ENCODE results near the gene ACP4. TPM values are rescaled to one million over a fixed set of nuclear protein-coding genes. Genes with fewer than 3 reads are reported as not detected.

The ACP4 gene
- polyA plus RNA-seq, 4 donors, result 0.03 TPM; not detected in 3

GRCh38 chr19:50797429-50797780 is 7.2 kb downstream of the ACP4 start:
- DNase-seq (no peak), FAIRE-seq (no peak)
- Histone ChIP-seq H3K9me3 (ENCODE audit: control insufficient read depth in 2 of 2, insufficient read depth in 1 of 2, low read depth in 1 of 2, low read length in 1 of 2) (no peaks in the 10 kb centered on the region), H3K4me3 (ENCODE audit: low read depth in 1 of 3, low read length in 3 of 3) (no peak overlapping the region), H3K27ac (ENCODE audit: low read depth in 1 of 3, low read length in 2 of 3) (no peak overlapping the region), H3K27me3 (ENCODE audit: control insufficient read depth in 3 of 3, insufficient read depth in 3 of 3, low read length in 3 of 3) (no peaks in the 10 kb centered on the region), H3K36me3 (ENCODE audit: control insufficient read depth in 3 of 3, insufficient read depth in 2 of 3, low read depth in 1 of 3, low read length in 3 of 3) (peaks cover 7 to 59% (median 11%) of the 10 kb centered on the region in 3 donors), H3K4me1 (ENCODE audit: control insufficient read depth in 3 of 3, insufficient read depth in 2 of 3, low read depth in 1 of 3, low read length in 2 of 3) (peaks cover 0 to 16% (median 0%) of the 10 kb centered on the region in 3 donors)
- 79 to 89% (median 85%) methylated on average over 7 of the region's 7 CpGs for WGBS, 3 donors

- Histone ChIP-seq H3K27me3 (ENCODE audit: control insufficient read depth in 3 of 3, insufficient read depth in 3 of 3, low read length in 3 of 3) (no peaks in the 10 kb centered on the region), H3K9me3 (ENCODE audit: control insufficient read depth in 2 of 2, insufficient read depth in 1 of 2, low read depth in 1 of 2, low read length in 1 of 2) (no peaks in the 10 kb centered on the region), H3K4me3 (ENCODE audit: low read depth in 1 of 3, low read length in 3 of 3) (no peak overlapping the region), H3K4me1 (ENCODE audit: control insufficient read depth in 3 of 3, insufficient read depth in 2 of 3, low read depth in 1 of 3, low read length in 2 of 3) (peaks cover 0 to 21% (median 0%) of the 10 kb centered on the region in 3 donors), H3K27ac (ENCODE audit: low read depth in 1 of 3, low read length in 2 of 3) (no peak overlapping the region), H3K36me3 (ENCODE audit: control insufficient read depth in 3 of 3, insufficient read depth in 2 of 3, low read depth in 1 of 3, low read length in 3 of 3) (peaks cover 7 to 60% (median 11%) of the 10 kb centered on the region in 3 donors)
- WGBS, 3 donors, result 77 to 85% (median 84%) methylated on average over 18 of the region's 18 CpGs
- DNase-seq (no peak), FAIRE-seq (no peak)
Observed at GRCh38 chr19:50797781-50798658, 7.8 kb downstream of the ACP4 start.

GRCh38 chr19:50798659-50799546 is 8.7 kb downstream of the ACP4 start:
- Histone ChIP-seq H3K36me3 (ENCODE audit: control insufficient read depth in 3 of 3, insufficient read depth in 2 of 3, low read depth in 1 of 3, low read length in 3 of 3) (peaks cover 7 to 60% (median 11%) of the 10 kb centered on the region in 3 donors), H3K4me3 (ENCODE audit: low read depth in 1 of 3, low read length in 3 of 3) (no peak overlapping the region), H3K27ac (ENCODE audit: low read depth in 1 of 3, low read length in 2 of 3) (no peak overlapping the region), H3K27me3 (ENCODE audit: control insufficient read depth in 3 of 3, insufficient read depth in 3 of 3, low read length in 3 of 3) (no peaks in the 10 kb centered on the region), H3K9me3 (ENCODE audit: control insufficient read depth in 2 of 2, insufficient read depth in 1 of 2, low read depth in 1 of 2, low read length in 1 of 2) (no peaks in the 10 kb centered on the region), H3K4me1 (ENCODE audit: control insufficient read depth in 3 of 3, insufficient read depth in 2 of 3, low read depth in 1 of 3, low read length in 2 of 3) (peaks cover 0 to 20% (median 2%) of the 10 kb centered on the region in 3 donors)
- no peak for FAIRE-seq
- 75 to 86% (median 79%) methylated on average over 19 to 21 of the region's 21 CpGs for WGBS, 3 donors
- DNase-seq, result no peak

- FAIRE-seq (no peak), DNase-seq (no peak)
- peaks cover 0 to 14% (median 2%) of the 10 kb centered on the region in 3 donors for H3K4me1 ChIP-seq (ENCODE audit: control insufficient read depth in 3 of 3, insufficient read depth in 2 of 3, low read depth in 1 of 3, low read length in 2 of 3)
- H3K36me3 ChIP-seq (ENCODE audit: control insufficient read depth in 3 of 3, insufficient read depth in 2 of 3, low read depth in 1 of 3, low read length in 3 of 3), result peaks cover 7 to 60% (median 11%) of the 10 kb centered on the region in 3 donors
- no peaks in the 10 kb centered on the region for H3K27me3 ChIP-seq (ENCODE audit: control insufficient read depth in 3 of 3, insufficient read depth in 3 of 3, low read length in 3 of 3)
- H3K9me3 ChIP-seq (ENCODE audit: control insufficient read depth in 2 of 2, insufficient read depth in 1 of 2, low read depth in 1 of 2, low read length in 1 of 2), result no peaks in the 10 kb centered on the region
- WGBS, 3 donors, result 62 to 76% (median 68%) methylated on average over 3 of the region's 3 CpGs
- H3K4me3 ChIP-seq (ENCODE audit: low read depth in 1 of 3, low read length in 3 of 3), result no peak overlapping the region
- no peak overlapping the region for H3K27ac ChIP-seq (ENCODE audit: low read depth in 1 of 3, low read length in 2 of 3)
Observed at GRCh38 chr19:50799547-50799851, 9.3 kb downstream of the ACP4 start.

- 57 to 70% (median 64%) methylated on average over 8 of the region's 8 CpGs for WGBS, 3 donors
- no peak for DNase-seq
- peaks cover 7 to 53% (median 11%) of the 10 kb centered on the region in 3 donors for H3K36me3 ChIP-seq (ENCODE audit: control insufficient read depth in 3 of 3, insufficient read depth in 2 of 3, low read depth in 1 of 3, low read length in 3 of 3)
Observed at GRCh38 chr19:50801107-50801506, 10.9 kb downstream of the ACP4 start.

GRCh38 chr19:50803633-50804419 is 13.6 kb downstream of the ACP4 start:
- peaks cover 0 to 12% (median 2%) of the 10 kb centered on the region in 3 donors for H3K4me1 ChIP-seq (ENCODE audit: control insufficient read depth in 3 of 3, insufficient read depth in 2 of 3, low read depth in 1 of 3, low read length in 2 of 3)
- peak overlapping the region; percentile 71 to 97 (median 86) for H3K4me3 ChIP-seq (ENCODE audit: low read depth in 1 of 3, low read length in 3 of 3)
- DNase-seq (peak in 1 of 2 donors; percentile 57), FAIRE-seq (no peak)
- H3K27ac ChIP-seq (ENCODE audit: low read depth in 1 of 3, low read length in 2 of 3), result peak overlapping the region; percentile 38 to 99 (median 95)
- peaks cover 0 to 26% (median 4%) of the 10 kb centered on the region in 3 donors for H3K36me3 ChIP-seq (ENCODE audit: control insufficient read depth in 3 of 3, insufficient read depth in 2 of 3, low read depth in 1 of 3, low read length in 3 of 3)
- H3K27me3 ChIP-seq (ENCODE audit: control insufficient read depth in 3 of 3, insufficient read depth in 3 of 3, low read length in 3 of 3), result no peaks in the 10 kb centered on the region
- no peaks in the 10 kb centered on the region for H3K9me3 ChIP-seq (ENCODE audit: control insufficient read depth in 2 of 2, insufficient read depth in 1 of 2, low read depth in 1 of 2, low read length in 1 of 2)
- WGBS, 3 donors, result 0% methylated on average over 40 of the region's 40 CpGs

More at GRCh38 chr19:50801107-50801506, 10.9 kb downstream of the ACP4 start:
- Histone ChIP-seq H3K4me3 (ENCODE audit: low read depth in 1 of 3, low read length in 3 of 3) (no peak overlapping the region), H3K4me1 (ENCODE audit: control insufficient read depth in 3 of 3, insufficient read depth in 2 of 3, low read depth in 1 of 3, low read length in 2 of 3) (peaks cover 0 to 12% (median 2%) of the 10 kb centered on the region in 3 donors), H3K27me3 (ENCODE audit: control insufficient read depth in 3 of 3, insufficient read depth in 3 of 3, low read length in 3 of 3) (no peaks in the 10 kb centered on the region), H3K9me3 (ENCODE audit: control insufficient read depth in 2 of 2, insufficient read depth in 1 of 2, low read depth in 1 of 2, low read length in 1 of 2) (no peaks in the 10 kb centered on the region), H3K27ac (ENCODE audit: low read depth in 1 of 3, low read length in 2 of 3) (no peak overlapping the region)
- FAIRE-seq, result no peak

- Histone ChIP-seq H3K4me3 (ENCODE audit: low read depth in 1 of 3, low read length in 3 of 3) (peak overlapping the region; percentile 71 to 97 (median 86)), H3K4me1 (ENCODE audit: control insufficient read depth in 3 of 3, insufficient read depth in 2 of 3, low read depth in 1 of 3, low read length in 2 of 3) (peaks cover 0 to 12% (median 2%) of the 10 kb centered on the region in 3 donors), H3K36me3 (ENCODE audit: control insufficient read depth in 3 of 3, insufficient read depth in 2 of 3, low read depth in 1 of 3, low read length in 3 of 3) (peaks cover 0 to 18% (median 4%) of the 10 kb centered on the region in 3 donors), H3K27me3 (ENCODE audit: control insufficient read depth in 3 of 3, insufficient read depth in 3 of 3, low read length in 3 of 3) (no peaks in the 10 kb centered on the region), H3K9me3 (ENCODE audit: control insufficient read depth in 2 of 2, insufficient read depth in 1 of 2, low read depth in 1 of 2, low read length in 1 of 2) (no peaks in the 10 kb centered on the region), H3K27ac (ENCODE audit: low read depth in 1 of 3, low read length in 2 of 3) (peak overlapping the region; percentile 85 to 99 (median 95))
- DNase-seq (peak; percentile 98 to 99), FAIRE-seq (no peak)
- 0 to 1% (median 0%) methylated on average over 61 to 62 of the region's 62 CpGs for WGBS, 3 donors
Observed at GRCh38 chr19:50804420-50805272, 14.4 kb downstream of the ACP4 start.

Measured in small intestine (tissue), 7 donors.